Kidney epithelial cell (primary cell): ENCODE data around the gene LDB2. TPM values are rescaled to one million over a fixed set of nuclear protein-coding genes. Genes with fewer than 3 reads are reported as not detected.
A peak's percentile ranks its signal among the peaks of the same experiment; 100 is the strongest.

Experiments
- DNase-seq: peaks from one replicate; pipeline ENCODE4 v3.0.0-alpha.2; 2010; ENCODE audit warnings: low read depth
- H3K27me3 ChIP-seq: 2 replicates; pipeline ENCODE4 v1.6.0; 2011; ENCODE audit warnings: low read length; ENCODE audit not compliant: control insufficient read depth, insufficient read depth
- H3K36me3 ChIP-seq: 2 replicates; pipeline ENCODE4 v1.5.1; 2011; ENCODE audit warnings: low read length; ENCODE audit not compliant: control insufficient read depth, insufficient read depth
- H3K4me3 ChIP-seq: 2 replicates; pipeline ENCODE4 v1.5.1; 2011; ENCODE audit warnings: low read depth, mild to moderate bottlenecking, control low read depth, low read length
- total RNA-seq: library from RNA; depleted of rRNA; stranded (reverse); fragments of >200 nt; gene quantifications from 2 replicates; pipeline ENCODE4 v1.2.3, GENCODE V29; 2015
- TF ChIP-seq, protein P1 (sequence below): IDR thresholded peaks from 2 replicates; pipeline ENCODE4 v1.5.1; 2011; ENCODE audit warnings: mild to moderate bottlenecking, moderate library complexity, low read length, control low read depth, inconsistent platforms; ENCODE audit not compliant: insufficient read depth, poor library complexity, severe bottlenecking

The LDB2 gene
- total RNA-seq, 1 donor from 2014 or later, result 0.46 TPM

DNA sequence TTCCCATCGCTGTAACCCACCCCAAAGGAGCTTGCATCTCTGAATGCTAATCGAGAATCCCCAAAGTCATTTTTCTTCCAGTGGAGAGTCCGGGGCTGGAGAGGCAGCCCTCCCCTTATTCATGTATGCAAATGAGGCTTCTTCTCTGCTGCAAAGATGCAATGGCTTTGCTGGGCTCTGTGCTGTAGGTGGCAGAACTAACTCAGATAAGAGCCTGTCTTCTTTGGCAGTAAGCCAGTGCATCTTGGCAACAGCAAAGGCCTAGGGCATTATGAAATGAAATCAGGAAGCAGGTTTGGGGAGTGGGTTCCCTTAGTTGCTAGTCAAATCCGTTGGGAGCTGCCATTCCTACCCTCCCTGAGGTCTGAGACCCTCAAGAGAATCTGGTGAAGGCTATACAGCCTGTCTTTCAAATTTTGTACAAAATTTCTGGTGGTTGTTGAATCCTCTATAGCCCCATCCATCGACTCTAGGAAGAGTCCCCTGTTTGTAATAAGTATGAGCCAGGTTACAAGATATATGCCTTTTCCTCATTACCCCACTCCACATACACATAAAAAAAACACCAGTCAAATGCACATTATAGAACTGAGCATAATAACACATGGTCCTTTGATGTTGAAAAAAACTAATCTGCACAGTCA, 381.5 kb downstream of the LDB2 start:
- Histone ChIP-seq H3K4me3 (no peak overlapping the region), H3K27me3 (no peaks in the 10 kb centered on the region), H3K36me3 (no peaks in the 10 kb centered on the region)
- no peak for DNase-seq
- TF ChIP-seq, protein P1, sequence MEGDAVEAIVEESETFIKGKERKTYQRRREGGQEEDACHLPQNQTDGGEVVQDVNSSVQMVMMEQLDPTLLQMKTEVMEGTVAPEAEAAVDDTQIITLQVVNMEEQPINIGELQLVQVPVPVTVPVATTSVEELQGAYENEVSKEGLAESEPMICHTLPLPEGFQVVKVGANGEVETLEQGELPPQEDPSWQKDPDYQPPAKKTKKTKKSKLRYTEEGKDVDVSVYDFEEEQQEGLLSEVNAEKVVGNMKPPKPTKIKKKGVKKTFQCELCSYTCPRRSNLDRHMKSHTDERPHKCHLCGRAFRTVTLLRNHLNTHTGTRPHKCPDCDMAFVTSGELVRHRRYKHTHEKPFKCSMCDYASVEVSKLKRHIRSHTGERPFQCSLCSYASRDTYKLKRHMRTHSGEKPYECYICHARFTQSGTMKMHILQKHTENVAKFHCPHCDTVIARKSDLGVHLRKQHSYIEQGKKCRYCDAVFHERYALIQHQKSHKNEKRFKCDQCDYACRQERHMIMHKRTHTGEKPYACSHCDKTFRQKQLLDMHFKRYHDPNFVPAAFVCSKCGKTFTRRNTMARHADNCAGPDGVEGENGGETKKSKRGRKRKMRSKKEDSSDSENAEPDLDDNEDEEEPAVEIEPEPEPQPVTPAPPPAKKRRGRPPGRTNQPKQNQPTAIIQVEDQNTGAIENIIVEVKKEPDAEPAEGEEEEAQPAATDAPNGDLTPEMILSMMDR, result no peak

DNA sequence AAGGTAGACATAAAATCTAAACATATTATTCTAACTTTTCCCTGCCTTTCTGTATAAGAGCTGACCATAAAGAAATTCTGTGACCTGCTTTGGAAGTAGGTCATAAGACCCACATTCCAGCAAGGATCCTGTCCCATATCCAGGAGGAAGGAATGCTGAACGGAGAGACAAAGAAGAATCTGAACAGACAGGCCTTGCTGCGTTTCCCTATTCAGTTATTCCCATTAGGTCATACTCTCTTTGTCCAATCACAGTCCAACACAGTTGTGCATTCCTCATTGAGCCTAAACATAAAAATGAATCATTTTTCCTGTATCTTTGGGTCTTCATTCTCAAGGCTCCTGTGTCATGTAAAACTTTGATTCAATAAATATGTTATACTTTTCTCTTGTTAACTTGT, 384.6 kb downstream of the LDB2 start:
- no peak overlapping the region for H3K4me3 ChIP-seq
- TF ChIP-seq, protein P1, result no peak
- H3K27me3 ChIP-seq, result no peaks in the 10 kb centered on the region
- H3K36me3 ChIP-seq, result no peaks in the 10 kb centered on the region
- no peak for DNase-seq

DNA sequence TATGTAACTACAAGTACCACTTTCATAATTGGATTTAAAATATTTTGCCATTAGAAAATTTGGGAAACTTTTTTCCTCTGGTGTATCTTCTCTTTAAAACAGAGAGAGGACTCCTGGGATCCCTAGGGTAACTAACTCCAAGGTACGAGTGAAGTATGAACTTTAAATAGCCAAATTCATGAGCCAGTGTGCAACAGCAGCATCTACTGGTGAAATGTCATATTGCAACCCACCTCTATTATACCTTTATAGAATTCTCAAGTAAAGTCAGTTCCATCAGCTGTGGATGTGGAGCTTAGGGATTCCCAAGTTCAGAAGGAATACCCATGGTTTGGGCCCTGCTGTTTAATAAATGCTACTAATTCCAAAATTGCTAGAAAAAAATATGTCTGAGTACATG, 389.5 kb downstream of the LDB2 start:
- no peak overlapping the region for H3K4me3 ChIP-seq
- DNase-seq, result no peak
- H3K36me3 ChIP-seq, result no peaks in the 10 kb centered on the region
- H3K27me3 ChIP-seq, result no peaks in the 10 kb centered on the region
- TF ChIP-seq, protein P1, result peak; percentile 37

DNA sequence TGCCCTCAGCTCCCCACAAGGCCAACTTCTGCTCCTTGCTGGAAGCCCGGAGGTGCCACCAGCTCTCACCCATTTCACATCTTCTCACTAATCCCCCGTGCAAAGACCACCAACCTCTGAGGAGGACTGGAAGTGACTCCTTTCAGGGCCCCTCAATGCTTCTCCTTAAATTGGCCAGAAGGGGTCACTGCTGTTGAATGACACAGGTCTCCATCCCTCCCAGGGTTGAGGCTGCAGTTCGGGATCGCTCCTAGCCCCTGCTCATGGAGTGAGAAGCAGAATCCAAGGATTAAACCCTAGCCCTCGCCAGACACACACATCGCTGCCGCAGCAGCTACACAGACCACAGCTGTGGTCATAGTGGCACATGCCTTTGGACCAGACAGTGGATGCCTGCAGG, 392.7 kb downstream of the LDB2 start:
- Histone ChIP-seq H3K36me3 (no peaks in the 10 kb centered on the region), H3K27me3 (no peaks in the 10 kb centered on the region), H3K4me3 (no peak overlapping the region)
- no peak for DNase-seq
- TF ChIP-seq, protein P1, result no peak

DNA sequence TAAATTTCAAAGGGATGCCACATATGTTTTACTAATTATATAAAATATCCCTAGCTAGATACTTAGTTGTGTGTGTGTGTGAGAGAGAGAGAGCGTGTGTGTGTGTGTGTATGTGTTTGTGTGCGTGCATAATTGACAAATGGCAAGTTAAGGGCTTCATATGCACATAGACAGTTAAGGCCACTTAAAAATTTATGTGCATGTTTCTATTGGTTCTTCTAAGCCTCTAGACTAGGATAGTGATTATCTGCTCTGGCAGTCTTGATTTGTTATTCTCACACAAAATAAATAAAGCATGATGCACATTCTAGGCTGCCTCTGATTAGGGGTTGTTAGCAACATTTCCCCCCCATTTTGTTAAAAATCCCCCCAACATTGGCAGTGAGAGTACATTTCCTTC, 393.2 kb downstream of the LDB2 start:
- TF ChIP-seq, protein P1, result no peak
- Histone ChIP-seq H3K36me3 (no peaks in the 10 kb centered on the region), H3K27me3 (no peaks in the 10 kb centered on the region), H3K4me3 (no peak overlapping the region)
- DNase-seq, result no peak
